ENCODE results near the gene AKT3.

The AKT3 gene

DNA sequence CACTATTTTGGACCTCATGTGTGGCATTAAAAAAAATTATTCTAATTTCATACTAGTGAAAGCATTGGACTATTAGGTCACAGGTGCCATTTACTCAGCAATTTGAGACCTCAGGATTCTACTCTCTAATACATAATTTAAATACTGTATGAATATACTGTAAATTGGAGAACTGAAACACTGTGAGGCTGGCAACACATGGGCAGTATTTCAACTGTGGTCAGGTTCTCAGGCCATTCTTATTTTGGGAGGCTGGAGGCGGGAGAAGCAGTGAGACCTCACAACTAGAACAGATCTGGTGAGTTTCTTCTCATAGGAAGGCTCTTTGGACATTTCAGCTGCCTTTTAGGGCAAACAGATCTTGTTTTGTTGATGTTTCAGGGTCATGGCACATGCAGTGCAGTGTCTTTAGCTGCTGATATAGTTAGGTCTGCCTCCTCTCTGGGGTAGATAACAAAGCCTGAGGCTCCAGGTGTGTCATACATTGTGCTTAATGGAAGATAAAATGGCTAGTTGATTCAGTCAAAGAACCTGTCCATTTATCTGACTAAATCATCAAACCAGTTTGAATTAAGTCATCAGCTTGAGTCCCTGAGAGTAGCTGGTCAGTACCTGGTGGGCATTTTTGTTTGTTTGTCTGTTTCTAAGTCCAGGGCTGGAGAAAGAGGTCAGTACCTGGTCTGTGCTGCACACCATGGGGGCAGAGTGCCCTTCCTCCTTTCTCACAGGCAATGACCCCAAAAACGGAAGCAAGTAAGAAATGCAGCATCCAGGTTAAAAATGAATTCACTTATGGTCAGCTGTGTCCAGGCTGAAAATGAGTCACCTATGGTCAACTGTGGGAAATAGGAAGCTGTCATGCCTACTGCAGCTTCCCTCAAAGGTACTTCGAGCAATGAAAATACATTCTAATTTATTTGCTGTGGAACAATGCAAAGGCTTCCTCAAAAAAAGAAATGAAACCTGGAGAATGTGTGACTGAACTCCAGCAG is 378.0 kb downstream of the AKT3 start:
- DNase-seq (ENCODE audit: low read depth in 4 of 4, low spot score in 1 of 4), result no peak

GRCh38 chr1:243471026-243471685 is 378.9 kb downstream of the AKT3 start:
- no peak for DNase-seq (ENCODE audit: low read depth in 4 of 4, low spot score in 1 of 4)

DNA sequence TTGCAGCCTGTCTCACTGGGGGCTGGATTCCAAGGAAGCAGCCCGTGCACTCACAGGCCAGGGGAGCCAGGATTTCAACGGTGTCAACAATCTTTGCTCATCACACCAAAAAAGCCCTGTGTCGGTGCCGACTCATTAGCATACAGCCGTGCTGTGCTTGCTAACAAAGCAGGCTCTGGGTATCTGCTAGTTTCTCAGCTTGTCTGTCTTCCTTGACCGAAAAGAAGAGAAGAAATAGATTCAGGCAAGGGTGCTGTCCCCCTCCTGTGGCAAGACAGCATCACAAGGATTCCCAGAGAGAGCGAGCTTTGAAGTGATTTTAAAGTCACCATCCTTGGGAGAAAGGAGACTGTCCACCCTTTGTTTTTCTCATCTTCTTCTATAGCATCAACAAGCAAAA is 379.5 kb downstream of the AKT3 start:
- DNase-seq (ENCODE audit: low read depth in 4 of 4, low spot score in 1 of 4), result no peak

GRCh38 chr1:243469497-243469896 is 380.5 kb downstream of the AKT3 start:
- no peak for DNase-seq (ENCODE audit: low read depth in 4 of 4, low spot score in 1 of 4)

GRCh38 chr1:243465738-243466137 is 384.3 kb downstream of the AKT3 start:
- no peak for DNase-seq (ENCODE audit: low read depth in 4 of 4, low spot score in 1 of 4)

DNA sequence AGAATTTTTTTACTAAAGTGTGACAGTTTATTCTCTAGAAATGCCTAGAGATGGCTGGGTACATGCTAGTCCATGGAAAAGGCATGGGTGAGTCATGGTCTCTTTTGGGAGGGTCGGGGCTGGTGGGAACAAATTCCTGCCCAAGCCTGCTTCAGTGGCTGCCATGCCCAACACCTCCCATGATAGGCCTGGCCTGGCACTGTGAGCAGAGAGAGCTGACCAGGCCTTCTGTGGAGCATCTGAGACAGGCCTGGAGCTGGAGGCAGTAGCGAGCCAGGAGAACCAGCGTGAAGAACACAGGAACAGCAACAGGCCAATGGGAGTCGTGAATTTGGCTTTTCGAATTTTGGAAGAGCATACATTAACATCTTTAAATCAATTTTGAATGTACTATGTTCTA is 385.0 kb downstream of the AKT3 start:
- no peak for DNase-seq (ENCODE audit: low read depth in 4 of 4, low spot score in 1 of 4)

GRCh38 chr1:243462929-243463697 is 386.9 kb downstream of the AKT3 start:
- DNase-seq (ENCODE audit: low read depth in 4 of 4, low spot score in 1 of 4), result no peak

DNA sequence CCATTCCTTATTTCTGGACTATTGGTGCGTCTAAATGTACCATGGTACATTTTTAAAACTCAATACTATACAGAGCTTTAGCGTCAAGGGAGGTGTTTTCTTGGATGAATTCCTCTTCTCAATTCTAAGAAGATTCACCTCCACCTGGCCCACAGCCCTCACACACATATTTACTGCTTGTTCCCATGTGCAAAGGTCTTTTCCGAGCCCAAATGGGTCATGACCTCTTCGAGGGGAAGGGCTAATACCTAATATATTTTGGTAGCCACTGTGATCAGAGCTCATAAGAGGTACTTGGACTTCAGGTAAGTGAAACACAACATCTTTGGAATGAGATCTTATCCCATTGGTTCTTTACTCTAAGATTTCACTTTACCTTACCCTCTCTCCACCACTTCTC is 388.3 kb downstream of the AKT3 start:
- DNase-seq (ENCODE audit: low read depth in 4 of 4, low spot score in 1 of 4), result no peak

DNA sequence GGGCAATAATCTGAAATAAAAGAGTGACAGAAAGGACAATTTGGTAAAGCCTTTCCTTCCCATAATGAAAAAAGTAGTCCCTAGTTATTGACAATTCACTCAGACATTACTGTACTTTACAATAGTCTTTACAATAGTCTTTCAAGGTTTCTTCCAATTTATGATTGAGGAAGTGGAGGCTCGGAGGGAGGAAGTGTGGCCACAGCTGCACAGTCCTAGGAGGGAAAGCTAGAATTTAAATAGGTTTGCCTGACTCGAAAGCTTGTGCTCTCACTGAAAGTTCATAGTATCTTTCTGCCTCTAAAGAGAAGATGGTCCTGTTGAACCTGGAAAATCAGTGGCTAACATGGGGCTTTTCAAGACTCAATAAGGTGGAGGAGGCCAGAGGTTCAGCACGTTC is 391.0 kb downstream of the AKT3 start:
- DNase-seq (ENCODE audit: low read depth in 4 of 4, low spot score in 1 of 4), result no peak

DNA sequence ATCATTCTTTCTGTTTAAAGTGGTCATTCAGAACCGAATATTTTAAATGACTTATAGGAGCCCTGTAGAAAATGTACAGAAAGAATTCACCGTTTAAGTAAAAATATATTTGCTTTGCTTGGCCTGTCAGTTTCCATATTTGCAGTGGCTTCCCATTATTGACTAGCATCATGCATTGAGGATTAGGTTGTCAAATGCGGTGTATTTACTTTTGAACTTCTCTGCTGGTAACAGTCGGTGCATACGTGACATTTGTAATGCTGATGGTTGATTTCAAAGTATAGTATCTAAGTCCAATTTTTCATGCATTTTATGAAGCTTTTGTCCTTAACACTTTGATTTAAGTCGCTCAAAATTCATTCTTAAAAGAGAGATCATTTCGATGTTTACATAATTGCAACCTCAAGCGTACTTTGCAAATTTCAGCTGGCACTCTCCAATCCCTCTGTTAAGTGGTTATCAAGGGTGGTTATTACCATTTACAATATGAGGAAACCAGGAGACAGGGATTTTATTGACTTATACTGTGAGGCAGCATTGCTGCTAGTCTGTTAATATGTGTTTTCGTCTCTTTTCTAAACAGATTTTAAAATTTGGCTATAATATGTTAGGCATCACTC is 392.6 kb downstream of the AKT3 start:
- no peak for DNase-seq (ENCODE audit: low read depth in 4 of 4, low spot score in 1 of 4)

- DNase-seq (ENCODE audit: low read depth in 4 of 4, low spot score in 1 of 4), result no peak
These were observed 394.0 kb downstream of the AKT3 start for GRCh38 chr1:243455760-243456651.

- DNase-seq (ENCODE audit: low read depth in 4 of 4, low spot score in 1 of 4), result no peak
These were observed 395.6 kb downstream of the AKT3 start for GRCh38 chr1:243454328-243454997.

DNA sequence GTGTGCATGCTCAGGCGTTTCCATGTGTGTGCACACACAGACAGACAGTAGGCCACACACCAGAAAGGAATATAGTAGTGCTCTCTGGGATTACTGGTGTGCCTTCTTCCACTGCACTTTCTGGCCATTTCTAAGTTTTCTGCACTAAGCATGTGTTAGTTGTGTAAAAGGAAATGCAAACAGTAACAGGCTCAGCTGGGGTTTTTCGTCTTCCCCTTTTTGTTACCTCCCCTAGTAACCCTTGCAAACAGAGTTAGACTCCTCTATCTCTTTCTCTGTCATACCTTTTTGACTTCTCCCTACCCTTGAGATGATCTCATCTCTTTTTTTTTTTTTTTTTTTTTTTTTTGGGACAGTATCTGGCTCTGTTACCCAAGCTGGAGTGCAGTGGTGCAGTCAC is 398.0 kb downstream of the AKT3 start:
- no peak for DNase-seq (ENCODE audit: low read depth in 4 of 4, low spot score in 1 of 4)

- no peak for DNase-seq (ENCODE audit: low read depth in 4 of 4, low spot score in 1 of 4)
These were observed 400.7 kb downstream of the AKT3 start for GRCh38 chr1:243449373-243449772.

DNA sequence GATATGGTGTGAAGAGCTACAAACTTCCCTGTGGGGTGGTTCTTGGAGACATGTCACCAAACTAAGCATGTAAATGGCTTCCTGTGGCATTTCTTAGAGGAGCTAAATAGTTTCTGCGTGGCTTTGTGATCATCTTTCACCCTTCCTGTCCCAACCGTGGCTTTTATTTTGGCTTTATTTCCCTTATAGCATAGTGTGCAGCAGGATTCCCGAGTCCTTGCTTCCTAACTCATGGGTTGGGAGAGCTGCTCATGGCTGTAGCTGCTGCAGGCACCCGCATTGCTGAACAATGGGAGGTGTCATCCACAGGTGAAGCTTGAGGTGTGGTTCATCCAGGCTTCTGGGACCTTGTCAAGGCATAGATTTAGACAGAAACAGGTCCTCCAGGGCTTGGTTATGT is 402.2 kb downstream of the AKT3 start:
- DNase-seq (ENCODE audit: low read depth in 4 of 4, low spot score in 1 of 4), result no peak

GRCh38 chr1:243447347-243447746 is 402.7 kb downstream of the AKT3 start:
- DNase-seq (ENCODE audit: low read depth in 4 of 4, low spot score in 1 of 4), result no peak

- no peak for DNase-seq (ENCODE audit: low read depth in 4 of 4, low spot score in 1 of 4)
These were observed 406.5 kb downstream of the AKT3 start for GRCh38 chr1:243443557-243443956.

- no peak for DNase-seq (ENCODE audit: low read depth in 4 of 4, low spot score in 1 of 4)
These were observed 408.4 kb downstream of the AKT3 start for GRCh38 chr1:243441601-243442000.

GRCh38 chr1:243440406-243440805 is 409.6 kb downstream of the AKT3 start:
- DNase-seq (ENCODE audit: low read depth in 4 of 4, low spot score in 1 of 4), result no peak

DNA sequence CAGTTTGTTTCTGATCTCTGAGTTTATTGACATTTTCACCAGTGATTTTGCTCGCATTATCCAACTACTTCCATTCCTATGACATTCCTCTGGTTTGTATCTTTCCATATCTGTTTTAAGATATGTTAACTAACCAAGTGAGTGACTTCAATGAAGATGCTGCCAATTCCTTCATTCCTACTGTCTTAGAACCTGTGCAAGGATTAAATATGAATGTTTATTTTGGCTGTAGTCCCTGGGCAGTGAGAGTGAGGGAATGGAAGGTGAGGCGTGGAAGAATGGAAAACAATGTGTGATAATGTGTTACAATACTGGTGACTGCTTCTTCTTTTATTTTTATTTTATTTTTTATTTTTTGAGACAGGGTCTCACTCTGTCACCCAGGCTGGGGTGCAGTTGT is 411.2 kb downstream of the AKT3 start:
- no peak for DNase-seq (ENCODE audit: low read depth in 4 of 4, low spot score in 1 of 4)

Data from stimulated activated CD4-positive, alpha-beta T cell treated with anti-CD3 and anti-CD28 coated beads, Interleukin-1b, Interleukin-23, amount 100 ng/mL, for 24 hours (primary cell).